OCI-LY7 (cell line): ENCODE data around the gene ZCCHC14. TPM values are rescaled to one million over a fixed set of nuclear protein-coding genes. Genes with fewer than 3 reads are reported as not detected.
"Not testable (repeated sequence)": the region's sequence is repeated elsewhere in the genome, so short reads cannot be mapped to it uniquely, and the experiment has no call there.

Source experiments
- BruUV-seq: library from RNA; stranded (reverse); fragments of 400-500 nt; replicated peaks from 2 replicates; lab custom pipeline; 2021; lab: Mats Ljungman, UMichigan
- CTCF ChIA-PET: fragments of 300-600 bp; sonication (Branson Sonifier 250); formaldehyde crosslinking; loops from one replicate; lab custom pipeline; 2022; ENCODE audit warnings: antibody characterized with exemption; ENCODE audit not compliant: unreplicated experiment; lab: Charles Lee
- POLR2A ChIA-PET: fragments of 300-600 bp; sonication (Branson Sonifier 250); formaldehyde crosslinking; loops from one replicate; lab custom pipeline; 2022; ENCODE audit warnings: antibody characterized with exemption; lab: Charles Lee
- DNase-seq: peaks from one replicate; pipeline ENCODE4 v3.0.0-alpha.2; 2015; ENCODE audit warnings: low spot score
- H2AFZ ChIP-seq: fragments of 200-600 bp; sonication (generic), shearing (Covaris generic); 2 replicates; pipeline ENCODE4 v1.6.1; 2014; ENCODE audit warnings: mild to moderate bottlenecking, antibody characterized with exemption, low read length, moderate library complexity
- H3K27ac ChIP-seq: fragments of 200-600 bp; sonication (generic); 2 replicates; pipeline ENCODE4 v1.5.1; 2014; ENCODE audit warnings: mixed run types, low read depth, mild to moderate bottlenecking, moderate library complexity, low read length, inconsistent platforms; ENCODE audit not compliant: poor library complexity, severe bottlenecking
- H3K36me3 ChIP-seq: fragments of 200-600 bp; sonication (generic); 2 replicates; pipeline ENCODE4 v1.6.1; 2014; ENCODE audit warnings: mild to moderate bottlenecking, antibody characterized with exemption, low read length, moderate library complexity, mixed read lengths; ENCODE audit not compliant: insufficient read depth
- H3K4me1 ChIP-seq: fragments of 200-600 bp; sonication (generic); 2 replicates; pipeline ENCODE4 v1.5.1; 2014; ENCODE audit warnings: mild to moderate bottlenecking, low read length; ENCODE audit not compliant: insufficient read depth, poor library complexity, severe bottlenecking
- H3K4me2 ChIP-seq: fragments of 200-600 bp; sonication (generic); 2 replicates; pipeline ENCODE4 v1.6.1; 2014; ENCODE audit warnings: mild to moderate bottlenecking, low read length
- H3K4me3 ChIP-seq: fragments of 200-600 bp; sonication (generic); 2 replicates; pipeline ENCODE4 v1.5.1; 2014; ENCODE audit warnings: mild to moderate bottlenecking, low read depth, low read length; ENCODE audit not compliant: poor library complexity, severe bottlenecking
- H3K79me2 ChIP-seq: fragments of 200-600 bp; sonication (generic); 2 replicates; pipeline ENCODE4 v1.6.1; 2016; ENCODE audit warnings: low read depth, mild to moderate bottlenecking, low read length, moderate library complexity, mixed read lengths; ENCODE audit not compliant: insufficient read depth
- H3K9me2 ChIP-seq: fragments of 200-600 bp; sonication (generic); 2 replicates; pipeline ENCODE4 v1.6.1; 2016; ENCODE audit warnings: mild to moderate bottlenecking, low read length, mixed read lengths; ENCODE audit not compliant: insufficient read depth
- H3K9me3 ChIP-seq: fragments of 200-600 bp; sonication (generic); 2 replicates; pipeline ENCODE4 v1.6.1; 2014; ENCODE audit warnings: mild to moderate bottlenecking, mixed run types, low read length, mixed read lengths
- H4K20me1 ChIP-seq: fragments of 200-600 bp; sonication (generic); 2 replicates; pipeline ENCODE4 v1.6.1; 2014; ENCODE audit warnings: mild to moderate bottlenecking, antibody characterized with exemption, low read length, moderate library complexity, mixed read lengths; ENCODE audit not compliant: insufficient read depth
- CTCF ChIP-seq: fragments of 200-600 bp; sonication (generic); conservative IDR thresholded peaks from 2 replicates; pipeline ENCODE4 v1.5.1; 2014; ENCODE audit warnings: mild to moderate bottlenecking, antibody characterized with exemption, low read length, moderate library complexity, mixed read lengths
- EZH2phosphoT487 ChIP-seq: fragments of 200-600 bp; sonication (generic); IDR thresholded peaks from 2 replicates; pipeline ENCODE4 v1.6.1; 2018; ENCODE audit warnings: low read depth, borderline replicate concordance, mild to moderate bottlenecking, mixed run types, antibody characterized with exemption, low read length, moderate library complexity, mixed read lengths
- intact Hi-C: fragments of 100-400 bp; cut with micrococcal nuclease; formaldehyde crosslinking; loops from one replicate; pipeline ENCODE4 v1.10.0; 2022; ENCODE audit not compliant: unreplicated experiment
- total RNA-seq, 2 experiments: library from RNA; depleted of rRNA in 1 of 2; stranded (reverse); fragments of >200 nt in 1 of 2; shearing (Covaris generic) in 1 of 2; gene quantifications; 2 replicates each; pipeline ENCODE4 v1.2.3, GENCODE V29; 2014 to 2022

The ZCCHC14 gene
- total RNA-seq, 2 experiments from 2014 or later: 8.5 to 17.1 TPM

GRCh38 chr16:87486713-87487247 lies 6.0 kb downstream of the ZCCHC14 start:
- no peak overlapping the region; the same call in 1 of the 2 replicates for H3K4me2 ChIP-seq
- peaks cover 13% of the 10 kb centered on the region; the same call in 1 of the 2 replicates for H3K79me2 ChIP-seq
- no peak overlapping the region for H2AFZ ChIP-seq
- no peak for DNase-seq
- H4K20me1 ChIP-seq: peaks cover 11% of the 10 kb centered on the region; the same call in 1 of the 2 replicates
- peaks cover 17% of the 10 kb centered on the region for H3K4me1 ChIP-seq
- CTCF ChIA-PET: no interaction called here
- H3K9me2 ChIP-seq: no peaks in the 10 kb centered on the region
- H3K36me3 ChIP-seq: 0 out of 2 replicates have a peak, but pooled peaks cover 4% of the 10 kb centered on the region
- POLR2A ChIA-PET: no interaction called here
- no peaks in the 10 kb centered on the region for H3K9me3 ChIP-seq
- H3K4me3 ChIP-seq: no peak overlapping the region
- no peak overlapping the region for H3K27ac ChIP-seq
- intact Hi-C loops: no loop called here
- BruUV-seq: no TSS peak
- TF ChIP-seq CTCF: no peak
- TF ChIP-seq EZH2phosphoT487: no peak

- no TSS peak for BruUV-seq
- ChIA-PET POLR2A (no interaction called here), CTCF (no interaction called here)
- Histone ChIP-seq H2AFZ (no peak overlapping the region), H3K4me1 (peaks cover 12% of the 10 kb centered on the region), H3K4me3 (no peak overlapping the region), H4K20me1 (peaks cover 8% of the 10 kb centered on the region; the same call in 1 of the 2 replicates), H3K9me2 (no peaks in the 10 kb centered on the region), H3K4me2 (no peak overlapping the region), H3K79me2 (peaks cover 13% of the 10 kb centered on the region; the same call in 1 of the 2 replicates), H3K36me3 (0 out of 2 replicates have a peak, but pooled peaks cover 1% of the 10 kb centered on the region), H3K9me3 (no peaks in the 10 kb centered on the region), H3K27ac (no peak overlapping the region)
- no peak for TF ChIP-seq EZH2phosphoT487
- TF ChIP-seq CTCF: no peak
- DNase-seq: no peak
- intact Hi-C loops: no loop called here
Measured at GRCh38 chr16:87486282-87486681, 6.5 kb downstream of the ZCCHC14 start.

DNA sequence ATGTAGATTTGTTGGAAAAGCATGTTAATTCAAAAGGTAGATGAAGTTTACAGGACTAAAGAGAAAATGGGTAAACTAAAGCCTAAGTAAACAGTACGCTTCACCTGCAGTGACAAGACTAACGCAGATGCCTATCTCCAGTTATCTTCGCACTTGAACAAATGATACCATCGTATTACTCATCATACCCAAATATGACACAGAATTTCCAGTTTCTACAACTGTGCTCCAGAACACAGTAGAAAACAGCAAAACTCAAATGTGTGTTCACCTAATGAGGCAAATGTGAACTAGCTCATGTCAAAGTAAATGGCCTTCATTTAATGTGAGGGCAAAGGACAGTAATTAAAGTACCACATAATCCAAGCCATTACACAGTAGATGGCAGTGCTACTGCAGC lies 7.0 kb downstream of the ZCCHC14 start:
- H3K4me2 ChIP-seq, H3K4me3 ChIP-seq, H3K36me3 ChIP-seq, H3K9me2 ChIP-seq, DNase-seq, BruUV-seq, H2AFZ ChIP-seq, H3K9me3 ChIP-seq, H3K4me1 ChIP-seq, H3K27ac ChIP-seq, POLR2A ChIA-PET, CTCF ChIA-PET, H4K20me1 ChIP-seq, intact Hi-C loops: not testable (repeated sequence)
- peaks cover 13% of the 10 kb centered on the region; the same call in 1 of the 2 replicates for H3K79me2 ChIP-seq
